SK-N-MC (cell line): Measurements from ENCODE around the gene MOK.

ENCODE experiments used
- DNase-seq: peaks from one replicate; pipeline ENCODE4 v3.0.0-alpha.2; 2011; ENCODE audit warnings: low read depth, low spot score
- H3K27ac ChIP-seq: fragments of 200-600 bp; sonication (generic); 2 replicates; pipeline ENCODE4 v1.5.1; 2016; ENCODE audit warnings: mixed run types
- H3K36me3 ChIP-seq: fragments of 200-600 bp; sonication (generic); 2 replicates; pipeline ENCODE4 v1.6.1; 2017; ENCODE audit warnings: antibody characterized with exemption, low read length, mixed read lengths; ENCODE audit not compliant: insufficient read depth
- H3K4me3 ChIP-seq: fragments of 200-600 bp; sonication (generic); 2 replicates; pipeline ENCODE4 v1.5.1; 2016
- H3K9ac ChIP-seq: fragments of 200-600 bp; sonication (generic); 2 replicates; pipeline ENCODE4 v1.8.0; 2017; ENCODE audit warnings: mixed run types, mixed read lengths; ENCODE audit not compliant: insufficient read length
- H3K9me3 ChIP-seq: fragments of 200-600 bp; sonication (generic); 2 replicates; pipeline ENCODE4 v1.6.1; 2017; ENCODE audit warnings: low read depth, mild to moderate bottlenecking, antibody characterized with exemption, low read length, moderate library complexity, mixed read lengths
- EZH2 ChIP-seq: fragments of 200-600 bp; sonication (generic); IDR thresholded peaks from one replicate; pipeline ENCODE4 v1.6.1; 2017; ENCODE audit warnings: antibody characterized with exemption
- FOXP2 ChIP-seq: optimal IDR thresholded peaks from 2 replicates; pipeline ENCODE3; 2011; ENCODE audit warnings: mild to moderate bottlenecking, moderate library complexity; ENCODE audit not compliant: insufficient read depth; ENCODE audit errors: extremely low read length, control extremely low read depth
- POLR2AphosphoS5 ChIP-seq: IDR thresholded peaks from 2 replicates; pipeline ENCODE4 v1.6.1; 2012; ENCODE audit warnings: mild to moderate bottlenecking, low read depth, low read length, borderline replicate concordance

The MOK gene

GRCh38 chr14:102229071-102229738 lies 75.8 kb downstream of the MOK start:
- H3K36me3 ChIP-seq: no peaks in the 10 kb centered on the region
- H3K9ac ChIP-seq: no peak overlapping the region
- no peak overlapping the region for H3K27ac ChIP-seq
- TF ChIP-seq EZH2: no peak
- TF ChIP-seq POLR2AphosphoS5: no peak
- TF ChIP-seq FOXP2: no peak
- no peaks in the 10 kb centered on the region for H3K9me3 ChIP-seq
- no peak for DNase-seq
- H3K4me3 ChIP-seq: no peak overlapping the region

- TF ChIP-seq POLR2AphosphoS5: no peak
- TF ChIP-seq EZH2: no peak
- TF ChIP-seq FOXP2: no peak
- Histone ChIP-seq H3K9me3 (no peaks in the 10 kb centered on the region), H3K36me3 (no peaks in the 10 kb centered on the region), H3K27ac (no peak overlapping the region), H3K9ac (no peak overlapping the region), H3K4me3 (no peak overlapping the region)
- no peak for DNase-seq
These were observed 77.6 kb downstream of the MOK start for GRCh38 chr14:102227184-102227964.

GRCh38 chr14:102226356-102227125 lies 78.4 kb downstream of the MOK start:
- Histone ChIP-seq H3K9ac (no peak overlapping the region), H3K4me3 (no peak overlapping the region), H3K9me3 (no peaks in the 10 kb centered on the region), H3K27ac (no peak overlapping the region), H3K36me3 (no peaks in the 10 kb centered on the region)
- TF ChIP-seq POLR2AphosphoS5 (no peak), EZH2 (no peak), FOXP2 (no peak)
- no peak for DNase-seq

- no peaks in the 10 kb centered on the region for H3K9me3 ChIP-seq
- no peak overlapping the region for H3K27ac ChIP-seq
- no peak overlapping the region for H3K9ac ChIP-seq
- DNase-seq: no peak
- no peaks in the 10 kb centered on the region for H3K36me3 ChIP-seq
- no peak for TF ChIP-seq POLR2AphosphoS5
- no peak for TF ChIP-seq FOXP2
- TF ChIP-seq EZH2: no peak
- no peak overlapping the region for H3K4me3 ChIP-seq
These were observed 79.0 kb downstream of the MOK start for GRCh38 chr14:102225936-102226335.

GRCh38 chr14:102225386-102225785 lies 79.6 kb downstream of the MOK start:
- TF ChIP-seq POLR2AphosphoS5: no peak
- no peak for TF ChIP-seq FOXP2
- no peak for TF ChIP-seq EZH2
- no peak overlapping the region for H3K27ac ChIP-seq
- H3K36me3 ChIP-seq: no peaks in the 10 kb centered on the region
- no peak for DNase-seq
- H3K9me3 ChIP-seq: no peaks in the 10 kb centered on the region
- H3K9ac ChIP-seq: no peak overlapping the region
- no peak overlapping the region for H3K4me3 ChIP-seq

- Histone ChIP-seq H3K9ac (no peak overlapping the region), H3K4me3 (no peak overlapping the region), H3K27ac (no peak overlapping the region), H3K36me3 (no peaks in the 10 kb centered on the region), H3K9me3 (no peaks in the 10 kb centered on the region)
- DNase-seq: no peak
- no peak for TF ChIP-seq EZH2
- no peak for TF ChIP-seq POLR2AphosphoS5
- TF ChIP-seq FOXP2: no peak
These were observed 81.3 kb downstream of the MOK start for GRCh38 chr14:102223682-102224081.

- TF ChIP-seq POLR2AphosphoS5 (no peak), FOXP2 (no peak), EZH2 (no peak)
- H3K9ac ChIP-seq: no peak overlapping the region
- no peaks in the 10 kb centered on the region for H3K9me3 ChIP-seq
- H3K4me3 ChIP-seq: no peak overlapping the region
- no peak for DNase-seq
- no peaks in the 10 kb centered on the region for H3K36me3 ChIP-seq
- no peak overlapping the region for H3K27ac ChIP-seq
These were observed 82.2 kb downstream of the MOK start for GRCh38 chr14:102222751-102223150.

GRCh38 chr14:102222009-102222575 lies 82.9 kb downstream of the MOK start:
- Histone ChIP-seq H3K27ac (no peak overlapping the region), H3K9ac (no peak overlapping the region), H3K4me3 (no peak overlapping the region), H3K36me3 (no peaks in the 10 kb centered on the region), H3K9me3 (no peaks in the 10 kb centered on the region)
- DNase-seq: no peak
- TF ChIP-seq FOXP2 (no peak), EZH2 (no peak), POLR2AphosphoS5 (no peak)
